T-helper 2 cell treated with Interferon-gamma antibody and Interleukin-4, amounts not matched to agents 5 μg/mL and 100 μg/mL, for 36 hours (primary cell): Measurements from ENCODE around the gene NYAP1.
"Not testable (repeated sequence)": the region's sequence is repeated elsewhere in the genome, so short reads cannot be mapped to it uniquely, and the experiment has no call there.

Experiments used
- DNase-seq: peaks from one replicate; pipeline ENCODE4 v3.0.0; 2021; ENCODE audit warnings: low spot score
- H3K27ac Mint-ChIP-seq: one replicate; pipeline ENCODE4 v1.8.0; 2021; ENCODE audit warnings: mild to moderate bottlenecking, mixed read lengths
- H3K27me3 Mint-ChIP-seq: one replicate; pipeline ENCODE4 v1.8.0; 2021; ENCODE audit warnings: low read depth, mixed read lengths
- H3K36me3 Mint-ChIP-seq: one replicate; pipeline ENCODE4 v1.8.0; 2021; ENCODE audit warnings: low read depth, mixed read lengths
- H3K4me1 Mint-ChIP-seq: one replicate; pipeline ENCODE4 v1.8.0; 2021; ENCODE audit warnings: low read depth, mixed read lengths
- H3K4me3 Mint-ChIP-seq: one replicate; pipeline ENCODE4 v1.8.0; 2022; ENCODE audit warnings: mild to moderate bottlenecking, moderate library complexity, mixed read lengths
- H3K9me3 Mint-ChIP-seq: one replicate; pipeline ENCODE4 v1.8.0; 2021; ENCODE audit warnings: mixed read lengths

The NYAP1 gene

GRCh38 chr7:100521076-100521475 lies 37.3 kb downstream of the NYAP1 start:
- DNase-seq = no peak
- Mint-ChIP-seq H3K36me3 (no peaks in the 10 kb centered on the region), H3K4me1 (peaks cover 6% of the 10 kb centered on the region), H3K4me3 (no peak overlapping the region), H3K27me3 (no peaks in the 10 kb centered on the region), H3K27ac (no peak overlapping the region), H3K9me3 (no peaks in the 10 kb centered on the region)

DNA sequence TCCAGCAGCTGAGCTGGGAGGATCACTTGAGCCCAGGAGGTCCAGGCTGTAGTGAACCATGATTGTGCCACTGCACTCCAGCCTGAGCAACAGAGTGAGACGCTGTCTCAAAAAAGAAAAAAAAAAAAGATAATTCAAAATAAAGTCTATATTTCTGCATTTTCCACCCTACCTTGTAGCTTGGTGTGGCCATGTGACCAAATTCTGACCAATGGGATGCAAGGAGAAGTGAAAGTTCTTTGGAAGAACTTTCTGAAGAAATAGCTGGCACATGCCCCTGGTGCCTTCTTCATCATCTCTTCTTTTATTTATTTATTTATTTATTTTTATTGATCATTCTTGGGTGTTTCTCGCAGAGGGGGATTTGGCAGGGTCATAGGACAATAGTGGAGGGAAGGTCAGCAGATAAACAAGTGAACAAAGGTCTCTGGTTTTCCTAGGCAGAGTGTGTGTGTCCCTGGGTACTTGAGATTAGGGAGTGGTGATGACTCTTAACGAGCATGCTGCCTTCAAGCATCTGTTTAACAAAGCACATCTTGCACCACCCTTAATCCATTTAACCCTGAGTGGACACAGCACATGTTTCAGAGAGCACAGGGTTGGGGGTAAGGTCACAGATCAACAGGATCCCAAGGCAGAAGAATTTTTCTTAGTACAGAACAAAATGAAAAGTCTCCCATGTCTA lies 38.3 kb downstream of the NYAP1 start:
- H3K27ac Mint-ChIP-seq, H3K9me3 Mint-ChIP-seq, H3K4me1 Mint-ChIP-seq, H3K27me3 Mint-ChIP-seq, H3K36me3 Mint-ChIP-seq, DNase-seq, H3K4me3 Mint-ChIP-seq: not testable (repeated sequence)

- not testable (repeated sequence) for DNase-seq, H3K27me3 Mint-ChIP-seq, H3K27ac Mint-ChIP-seq, H3K4me1 Mint-ChIP-seq, H3K9me3 Mint-ChIP-seq, H3K4me3 Mint-ChIP-seq, H3K36me3 Mint-ChIP-seq
Observed at GRCh38 chr7:100523192-100523591, 39.5 kb downstream of the NYAP1 start.

- H3K27ac Mint-ChIP-seq = not testable (repeated sequence)
Observed at GRCh38 chr7:100528108-100528866, 44.6 kb downstream of the NYAP1 start.

GRCh38 chr7:100532165-100533022 lies 48.7 kb downstream of the NYAP1 start:
- no peak overlapping the region for H3K27ac Mint-ChIP-seq
- no peaks in the 10 kb centered on the region for H3K36me3 Mint-ChIP-seq
- no peak for DNase-seq
- H3K27me3 Mint-ChIP-seq = no peaks in the 10 kb centered on the region
- peaks cover 5% of the 10 kb centered on the region for H3K4me1 Mint-ChIP-seq
- no peaks in the 10 kb centered on the region for H3K9me3 Mint-ChIP-seq
- no peak overlapping the region for H3K4me3 Mint-ChIP-seq

More at GRCh38 chr7:100528108-100528866, 44.6 kb downstream of the NYAP1 start:
- not testable (repeated sequence) for H3K27me3 Mint-ChIP-seq, H3K36me3 Mint-ChIP-seq, H3K4me3 Mint-ChIP-seq, H3K9me3 Mint-ChIP-seq, DNase-seq, H3K4me1 Mint-ChIP-seq

DNA sequence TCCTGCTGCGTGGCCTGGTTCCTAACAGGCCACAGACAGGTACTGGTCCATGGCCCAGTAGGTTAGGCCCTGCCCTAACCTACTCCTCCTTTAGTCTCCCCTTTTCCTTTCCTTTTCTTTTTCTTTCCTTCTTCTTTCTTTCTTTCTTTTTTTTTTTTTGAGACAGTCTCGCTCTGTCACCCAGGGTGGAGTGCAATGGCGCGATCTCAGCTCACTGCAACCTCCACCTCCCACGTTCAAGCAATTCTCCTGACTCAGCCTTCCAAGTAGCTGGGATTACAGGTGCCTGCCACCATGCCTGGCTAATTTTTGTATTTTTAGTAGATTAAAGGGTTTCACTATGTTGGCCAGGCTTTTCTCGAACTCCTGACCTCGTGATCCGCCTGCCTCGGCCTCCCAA lies 52.3 kb downstream of the NYAP1 start:
- H3K4me3 Mint-ChIP-seq, DNase-seq, H3K27me3 Mint-ChIP-seq, H3K9me3 Mint-ChIP-seq, H3K27ac Mint-ChIP-seq, H3K36me3 Mint-ChIP-seq: not testable (repeated sequence)
- peaks cover 15% of the 10 kb centered on the region for H3K4me1 Mint-ChIP-seq

GRCh38 chr7:100536695-100537094 lies 53.0 kb downstream of the NYAP1 start:
- peaks cover 21% of the 10 kb centered on the region for H3K4me1 Mint-ChIP-seq
- not testable (repeated sequence) for H3K36me3 Mint-ChIP-seq, H3K27ac Mint-ChIP-seq

DNA sequence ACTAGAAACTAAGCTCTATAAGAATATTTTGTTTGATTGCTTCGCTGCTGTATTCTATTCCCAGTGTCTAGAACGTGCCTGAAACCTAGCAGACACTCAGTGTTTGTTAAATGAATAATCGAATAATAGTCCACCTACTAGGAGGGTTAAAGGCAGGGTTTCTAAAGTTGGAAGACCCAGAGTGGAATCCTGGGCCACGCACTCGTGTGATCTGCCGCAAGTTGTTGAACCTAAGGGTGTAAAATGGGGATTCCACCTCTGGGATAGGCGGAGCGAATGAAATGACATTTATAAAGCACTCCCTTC lies 54.6 kb downstream of the NYAP1 start:
- Mint-ChIP-seq H3K9me3 (no peaks in the 10 kb centered on the region), H3K27me3 (no peaks in the 10 kb centered on the region), H3K36me3 (peaks cover 7% of the 10 kb centered on the region), H3K4me1 (peaks cover 32% of the 10 kb centered on the region), H3K27ac (peak overlapping the region; percentile 87), H3K4me3 (peak overlapping the region; percentile 97)
- no peak for DNase-seq

More at GRCh38 chr7:100536695-100537094, 53.0 kb downstream of the NYAP1 start:
- H3K27me3 Mint-ChIP-seq, DNase-seq, H3K9me3 Mint-ChIP-seq: not testable (repeated sequence)
- peak overlapping the region; percentile 24 for H3K4me3 Mint-ChIP-seq

GRCh38 chr7:100538654-100539435 lies 55.1 kb downstream of the NYAP1 start, which contains the start of gene AGFG2:
Gene AGFG2 (plus strand): TSS chr7:100539203. CDS start chr7:100539347, 144 bp downstream.
- Mint-ChIP-seq H3K27me3 (no peaks in the 10 kb centered on the region), H3K4me1 (peaks cover 37% of the 10 kb centered on the region), H3K36me3 (peaks cover 7% of the 10 kb centered on the region), H3K9me3 (no peaks in the 10 kb centered on the region), H3K4me3 (peak within 1 kb of the TSS; percentile 97), H3K27ac (peak within 1 kb of the TSS; percentile 87)
- DNase-seq = peak; percentile 100

- DNase-seq = no peak
- H3K4me1 Mint-ChIP-seq = peaks cover 44% of the 10 kb centered on the region
Observed at GRCh38 chr7:100539436-100540006, 55.8 kb downstream of the NYAP1 start.

DNA sequence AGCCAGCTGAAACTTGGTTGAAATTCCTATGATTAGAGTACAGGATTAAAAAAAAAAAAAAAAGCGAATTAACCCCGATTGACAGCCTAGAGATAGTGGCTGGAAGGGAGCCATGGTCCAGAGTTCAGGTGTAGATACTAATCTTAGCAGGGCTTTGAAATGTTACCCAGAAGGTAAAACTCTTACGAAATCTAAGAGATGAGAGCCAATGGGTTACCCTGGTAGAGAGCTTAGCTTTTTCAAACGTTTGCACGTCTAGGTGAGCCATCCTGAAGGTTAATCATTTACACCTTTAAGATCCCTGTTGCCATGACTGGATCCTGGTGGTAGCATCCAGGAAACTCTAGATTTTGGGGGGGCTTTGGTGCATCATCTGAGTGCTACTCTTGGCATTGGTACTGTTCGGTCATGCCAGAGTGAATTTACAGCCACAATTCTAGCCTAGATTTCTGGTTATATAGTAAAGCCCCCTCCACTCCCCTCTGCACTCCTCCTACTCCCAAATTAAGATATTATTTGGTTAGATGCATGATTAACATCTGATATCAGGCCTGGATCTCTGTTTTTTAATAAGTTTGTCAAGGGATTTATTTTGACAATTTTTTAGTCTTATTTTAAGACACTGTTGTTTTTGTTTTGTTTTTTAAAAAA lies 56.5 kb downstream of the NYAP1 start:
- Mint-ChIP-seq H3K27me3 (no peaks in the 10 kb centered on the region), H3K9me3 (no peaks in the 10 kb centered on the region), H3K36me3 (peaks cover 9% of the 10 kb centered on the region), H3K4me3 (peak overlapping the region; percentile 97), H3K27ac (peak overlapping the region; percentile 42), H3K4me1 (peaks cover 51% of the 10 kb centered on the region)
- DNase-seq = no peak

More at GRCh38 chr7:100539436-100540006, 55.8 kb downstream of the NYAP1 start:
- Mint-ChIP-seq H3K9me3 (no peaks in the 10 kb centered on the region), H3K27ac (peak overlapping the region; percentile 87), H3K27me3 (no peaks in the 10 kb centered on the region), H3K36me3 (peaks cover 7% of the 10 kb centered on the region), H3K4me3 (peak overlapping the region; percentile 97)

GRCh38 chr7:100541309-100541708 lies 57.6 kb downstream of the NYAP1 start:
- H3K36me3 Mint-ChIP-seq, DNase-seq, H3K27me3 Mint-ChIP-seq, H3K9me3 Mint-ChIP-seq: not testable (repeated sequence)
- Mint-ChIP-seq H3K4me3 (peak overlapping the region; percentile 71), H3K27ac (peak overlapping the region; percentile 66), H3K4me1 (peaks cover 62% of the 10 kb centered on the region)

- H3K36me3 Mint-ChIP-seq = peaks cover 13% of the 10 kb centered on the region
- H3K27me3 Mint-ChIP-seq = no peaks in the 10 kb centered on the region
- no peaks in the 10 kb centered on the region for H3K9me3 Mint-ChIP-seq
- peaks cover 78% of the 10 kb centered on the region for H3K4me1 Mint-ChIP-seq
- no peak for DNase-seq
- peak overlapping the region; percentile 81 for H3K4me3 Mint-ChIP-seq
- H3K27ac Mint-ChIP-seq = peak overlapping the region; percentile 94
Observed at GRCh38 chr7:100543586-100543985, 59.9 kb downstream of the NYAP1 start.
